ENCODE data around the gene CIAO1. TPM values are rescaled to one million over a fixed set of nuclear protein-coding genes. Genes with fewer than 3 reads are reported as not detected.

The CIAO1 gene
- total and polyA plus RNA-seq, 2 of the 13 experiments (the other 11 are each of a cell fraction or from before 2014, with no cell fraction given), result 99.3 to 120 TPM

DNA sequence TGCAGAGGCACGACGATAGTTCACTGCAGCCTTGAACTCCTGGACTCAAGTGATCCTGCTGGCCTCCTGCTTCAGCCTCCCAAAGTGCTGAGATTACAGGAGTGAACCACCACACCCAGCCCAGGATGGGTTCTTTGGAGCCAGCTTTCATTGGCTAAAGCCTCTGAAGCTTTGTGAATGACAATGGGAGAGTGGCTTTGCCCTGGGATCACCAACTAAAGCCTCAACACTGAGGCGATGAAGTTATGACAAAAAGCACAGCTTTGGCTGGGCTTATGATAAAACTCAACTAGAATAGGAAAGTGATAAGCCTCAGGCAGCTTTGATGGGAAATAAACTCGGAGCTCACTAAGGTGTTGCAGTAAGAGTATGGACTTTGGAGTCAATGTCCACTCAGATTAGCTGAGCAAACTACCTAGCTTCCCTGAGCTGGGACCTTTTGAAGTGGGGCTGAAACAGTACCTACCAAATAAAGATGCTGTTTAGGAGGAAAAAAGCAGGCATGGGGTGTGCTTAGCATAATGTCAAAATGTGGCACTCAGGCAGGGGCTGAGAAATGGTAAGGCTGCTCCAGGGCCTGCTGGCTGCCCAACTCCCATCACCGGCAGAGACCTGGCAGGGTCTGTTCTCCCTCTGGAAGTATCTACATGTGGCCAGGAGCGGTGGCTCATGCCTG lies 4.6 kb upstream of the CIAO1 start (continued):
- TF ChIP-seq, protein P1, sequence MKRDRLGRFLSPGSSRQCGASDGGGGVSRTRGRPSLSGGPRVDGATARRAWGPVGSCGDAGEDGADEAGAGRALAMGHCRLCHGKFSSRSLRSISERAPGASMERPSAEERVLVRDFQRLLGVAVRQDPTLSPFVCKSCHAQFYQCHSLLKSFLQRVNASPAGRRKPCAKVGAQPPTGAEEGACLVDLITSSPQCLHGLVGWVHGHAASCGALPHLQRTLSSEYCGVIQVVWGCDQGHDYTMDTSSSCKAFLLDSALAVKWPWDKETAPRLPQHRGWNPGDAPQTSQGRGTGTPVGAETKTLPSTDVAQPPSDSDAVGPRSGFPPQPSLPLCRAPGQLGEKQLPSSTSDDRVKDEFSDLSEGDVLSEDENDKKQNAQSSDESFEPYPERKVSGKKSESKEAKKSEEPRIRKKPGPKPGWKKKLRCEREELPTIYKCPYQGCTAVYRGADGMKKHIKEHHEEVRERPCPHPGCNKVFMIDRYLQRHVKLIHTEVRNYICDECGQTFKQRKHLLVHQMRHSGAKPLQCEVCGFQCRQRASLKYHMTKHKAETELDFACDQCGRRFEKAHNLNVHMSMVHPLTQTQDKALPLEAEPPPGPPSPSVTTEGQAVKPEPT (CRISPR knock-in tag; IDR thresholded peaks at IDR 0.05; ENCODE audit: low read depth), result 0 out of 2 replicates have a peak, but pooled peaks have one; percentile 52
- TF ChIP-seq NCOR1 (IDR thresholded peaks at IDR 0.05; ENCODE audit: borderline replicate concordance, low read length) (peak; percentile 82), KLF16 (CRISPR knock-in tag; IDR thresholded peaks at IDR 0.05) (0 out of 4 replicates have a peak, but pooled peaks of 1 of the 2 experiments have one; percentile 53), ZFP37 (CRISPR knock-in tag; IDR thresholded peaks at IDR 0.05; ENCODE audit: borderline replicate concordance) (0 out of 2 replicates have a peak, but pooled peaks have one; percentile 32), TAF1 (CRISPR knock-in tag; IDR thresholded peaks at IDR 0.05) (no peak), ZNF337 (CRISPR knock-in tag; IDR thresholded peaks at IDR 0.05; ENCODE audit: borderline replicate concordance, low read depth) (peak; percentile 16; the same call in 1 of the 2 replicates), ARHGAP35 (CRISPR knock-in tag; IDR thresholded peaks at IDR 0.05; ENCODE audit: borderline replicate concordance) (no peak), GFI1 (CRISPR knock-in tag; IDR thresholded peaks at IDR 0.05; ENCODE audit: borderline replicate concordance) (peak; percentile 85), GABPA (IDR thresholded peaks at IDR 0.05; ENCODE audit: low read depth, low read length) (no peak), GABPA (CRISPR knock-in tag; IDR thresholded peaks at IDR 0.05; ENCODE audit: low read depth) (0 out of 2 replicates have a peak, but pooled peaks have one; percentile 20), ZNF841 (CRISPR knock-in tag; IDR thresholded peaks at IDR 0.05; ENCODE audit: borderline replicate concordance) (no peak), ZNF878 (CRISPR knock-in tag; IDR thresholded peaks at IDR 0.05) (no peak; the same call in 1 of the 2 replicates), DPF2 (CRISPR knock-in tag; IDR thresholded peaks at IDR 0.05; ENCODE audit: borderline replicate concordance, low read depth) (no peak; the same call in 1 of the 2 replicates), ZSCAN30 (CRISPR knock-in tag; IDR thresholded peaks at IDR 0.05) (no peak), MXI1 (IDR thresholded peaks at IDR 0.05; ENCODE audit: borderline replicate concordance, low read depth, low read length) (0 out of 3 replicates have a peak, but pooled peaks have one; percentile 32)
- TF ChIP-seq, protein P2, sequence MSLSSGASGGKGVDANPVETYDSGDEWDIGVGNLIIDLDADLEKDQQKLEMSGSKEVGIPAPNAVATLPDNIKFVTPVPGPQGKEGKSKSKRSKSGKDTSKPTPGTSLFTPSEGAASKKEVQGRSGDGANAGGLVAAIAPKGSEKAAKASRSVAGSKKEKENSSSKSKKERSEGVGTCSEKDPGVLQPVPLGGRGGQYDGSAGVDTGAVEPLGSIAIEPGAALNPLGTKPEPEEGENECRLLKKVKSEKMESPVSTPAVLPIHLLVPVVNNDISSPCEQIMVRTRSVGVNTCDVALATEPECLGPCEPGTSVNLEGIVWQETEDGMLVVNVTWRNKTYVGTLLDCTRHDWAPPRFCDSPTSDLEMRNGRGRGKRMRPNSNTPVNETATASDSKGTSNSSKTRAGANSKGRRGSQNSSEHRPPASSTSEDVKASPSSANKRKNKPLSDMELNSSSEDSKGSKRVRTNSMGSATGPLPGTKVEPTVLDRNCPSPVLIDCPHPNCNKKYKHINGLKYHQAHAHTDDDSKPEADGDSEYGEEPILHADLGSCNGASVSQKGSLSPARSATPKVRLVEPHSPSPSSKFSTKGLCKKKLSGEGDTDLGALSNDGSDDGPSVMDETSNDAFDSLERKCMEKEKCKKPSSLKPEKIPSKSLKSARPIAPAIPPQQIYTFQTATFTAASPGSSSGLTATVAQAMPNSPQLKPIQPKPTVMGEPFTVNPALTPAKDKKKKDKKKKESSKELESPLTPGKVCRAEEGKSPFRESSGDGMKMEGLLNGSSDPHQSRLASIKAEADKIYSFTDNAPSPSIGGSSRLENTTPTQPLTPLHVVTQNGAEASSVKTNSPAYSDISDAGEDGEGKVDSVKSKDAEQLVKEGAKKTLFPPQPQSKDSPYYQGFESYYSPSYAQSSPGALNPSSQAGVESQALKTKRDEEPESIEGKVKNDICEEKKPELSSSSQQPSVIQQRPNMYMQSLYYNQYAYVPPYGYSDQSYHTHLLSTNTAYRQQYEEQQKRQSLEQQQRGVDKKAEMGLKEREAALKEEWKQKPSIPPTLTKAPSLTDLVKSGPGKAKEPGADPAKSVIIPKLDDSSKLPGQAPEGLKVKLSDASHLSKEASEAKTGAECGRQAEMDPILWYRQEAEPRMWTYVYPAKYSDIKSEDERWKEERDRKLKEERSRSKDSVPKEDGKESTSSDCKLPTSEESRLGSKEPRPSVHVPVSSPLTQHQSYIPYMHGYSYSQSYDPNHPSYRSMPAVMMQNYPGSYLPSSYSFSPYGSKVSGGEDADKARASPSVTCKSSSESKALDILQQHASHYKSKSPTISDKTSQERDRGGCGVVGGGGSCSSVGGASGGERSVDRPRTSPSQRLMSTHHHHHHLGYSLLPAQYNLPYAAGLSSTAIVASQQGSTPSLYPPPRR (CRISPR knock-in tag; IDR thresholded peaks at IDR 0.05; ENCODE audit: borderline replicate concordance), result peak; percentile 27; the same call in 1 of the 2 replicates
- TF ChIP-seq, protein P3, sequence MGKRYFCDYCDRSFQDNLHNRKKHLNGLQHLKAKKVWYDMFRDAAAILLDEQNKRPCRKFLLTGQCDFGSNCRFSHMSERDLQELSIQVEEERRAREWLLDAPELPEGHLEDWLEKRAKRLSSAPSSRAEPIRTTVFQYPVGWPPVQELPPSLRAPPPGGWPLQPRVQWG (CRISPR knock-in tag; IDR thresholded peaks at IDR 0.05; ENCODE audit: borderline replicate concordance, low read depth), result no peak
- TF ChIP-seq, protein P4, sequence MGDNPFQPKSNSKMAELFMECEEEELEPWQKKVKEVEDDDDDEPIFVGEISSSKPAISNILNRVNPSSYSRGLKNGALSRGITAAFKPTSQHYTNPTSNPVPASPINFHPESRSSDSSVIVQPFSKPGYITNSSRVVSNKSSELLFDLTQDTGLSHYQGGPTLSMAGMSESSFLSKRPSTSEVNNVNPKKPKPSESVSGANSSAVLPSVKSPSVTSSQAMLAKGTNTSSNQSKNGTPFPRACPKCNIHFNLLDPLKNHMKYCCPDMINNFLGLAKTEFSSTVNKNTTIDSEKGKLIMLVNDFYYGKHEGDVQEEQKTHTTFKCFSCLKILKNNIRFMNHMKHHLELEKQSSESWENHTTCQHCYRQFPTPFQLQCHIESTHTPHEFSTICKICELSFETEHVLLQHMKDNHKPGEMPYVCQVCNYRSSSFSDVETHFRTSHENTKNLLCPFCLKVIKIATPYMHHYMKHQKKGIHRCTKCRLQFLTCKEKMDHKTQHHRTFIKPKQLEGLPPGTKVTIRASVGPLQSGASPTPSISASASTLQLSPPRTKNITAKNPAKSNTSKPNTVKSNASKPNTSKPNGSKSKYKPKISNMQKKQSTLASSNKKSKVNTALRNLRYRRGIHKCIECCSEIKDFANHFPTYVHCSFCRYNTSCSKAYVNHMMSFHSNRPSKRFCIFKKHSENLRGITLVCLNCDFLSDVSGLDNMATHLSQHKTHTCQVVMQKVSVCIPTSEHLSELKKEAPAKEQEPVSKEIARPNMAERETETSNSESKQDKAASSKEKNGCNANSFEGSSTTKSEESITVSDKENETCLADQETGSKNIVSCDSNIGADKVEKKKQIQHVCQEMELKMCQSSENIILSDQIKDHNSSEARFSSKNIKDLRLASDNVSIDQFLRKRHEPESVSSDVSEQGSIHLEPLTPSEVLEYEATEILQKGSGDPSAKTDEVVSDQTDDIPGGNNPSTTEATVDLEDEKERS (CRISPR knock-in tag; IDR thresholded peaks at IDR 0.05), result no peak

Data from HepG2 (cell line).